CD4-positive, alpha-beta T cell treated with Interleukin-17A for 4 hours (primary cell): ENCODE data around the gene PRIMPOL.
"Not testable (repeated sequence)": the region's sequence is repeated elsewhere in the genome, so short reads cannot be mapped to it uniquely, and the experiment has no call there.

ENCODE experiments used
- DNase-seq: peaks from one replicate; pipeline ENCODE4 v3.0.0-alpha.2; 2020; ENCODE audit warnings: mixed read lengths

Gene PRIMPOL

DNA sequence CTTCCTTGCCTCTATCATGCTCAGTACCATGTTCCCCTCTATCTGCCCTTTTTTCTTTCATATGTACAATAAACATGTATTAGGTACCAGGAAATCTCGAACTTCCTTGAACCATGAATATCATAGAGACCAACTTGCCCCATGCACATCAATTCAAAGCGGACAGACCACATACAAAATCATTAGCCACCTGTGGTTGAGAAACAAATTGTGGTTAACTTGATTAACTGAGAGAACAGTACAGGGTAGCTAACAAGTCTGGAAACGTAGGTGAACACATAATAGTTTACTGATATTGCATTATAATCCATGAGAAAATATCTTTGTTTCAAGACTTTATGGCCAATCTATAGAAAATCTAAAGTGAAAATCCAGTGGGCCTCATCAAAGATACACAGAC, 8.5 kb upstream of the PRIMPOL start:
- DNase-seq, result no peak

DNA sequence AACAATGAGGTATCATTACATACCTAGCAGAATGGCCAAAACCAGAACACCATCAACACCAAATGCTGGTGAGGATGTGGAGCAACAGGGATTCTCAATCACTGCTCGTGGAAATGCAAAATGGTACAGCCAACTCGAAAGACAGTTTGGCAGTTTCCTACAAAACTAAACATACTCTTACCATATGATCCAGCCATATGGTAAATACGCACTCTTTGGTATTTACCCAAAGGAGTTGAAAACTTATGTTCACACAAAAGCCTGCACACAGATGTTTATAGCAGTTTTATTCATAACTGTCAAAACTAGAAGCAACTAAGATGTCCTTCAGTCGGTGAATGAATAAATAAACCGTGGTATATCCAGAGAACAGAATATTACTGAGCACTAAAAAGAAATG, 8.1 kb upstream of the PRIMPOL start:
- no peak for DNase-seq

DNA sequence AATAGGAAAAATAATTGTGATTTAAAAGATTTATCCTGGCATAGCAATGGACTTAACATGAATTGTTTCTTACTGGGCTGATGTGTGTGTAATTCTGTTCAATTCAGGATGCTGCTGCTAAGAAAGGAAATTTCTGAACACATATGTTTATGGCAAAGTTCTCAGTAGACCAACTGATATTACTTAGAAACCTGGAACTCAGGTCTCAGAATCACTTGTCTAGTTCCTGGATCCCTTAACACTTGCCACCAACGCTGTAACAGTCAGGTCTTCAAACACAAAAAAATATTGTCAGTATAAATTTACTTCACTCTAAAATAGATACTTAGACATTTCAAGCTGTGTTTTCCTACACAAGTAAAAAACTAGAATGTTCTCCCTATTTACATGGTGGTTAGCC, 5.8 kb upstream of the PRIMPOL start:
- DNase-seq, result no peak

GRCh38 chr4:184644553-184645307, 4.8 kb upstream of the PRIMPOL start:
- no peak for DNase-seq

GRCh38 chr4:184645904-184646610, 3.5 kb upstream of the PRIMPOL start:
- no peak for DNase-seq

- no peak for DNase-seq
Measured at GRCh38 chr4:184647266-184648053, 2.1 kb upstream of the PRIMPOL start.

DNA sequence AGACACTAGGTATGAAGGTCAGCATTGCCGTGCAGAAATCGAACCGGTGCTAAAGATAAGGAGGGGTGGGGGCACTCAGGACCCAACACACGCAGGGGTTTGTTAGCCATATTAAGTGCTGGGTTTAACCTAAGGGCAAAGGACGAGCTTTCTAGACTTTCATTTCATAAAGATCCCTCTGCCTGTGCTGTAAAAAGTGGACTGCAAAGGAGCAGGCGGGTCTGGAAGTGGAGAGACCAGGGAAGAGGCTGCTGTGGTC, 1.6 kb upstream of the PRIMPOL start:
- DNase-seq, result no peak

GRCh38 chr4:184648313-184649025, 1.1 kb upstream of the PRIMPOL start:
- peak; percentile 62 for DNase-seq

- DNase-seq, result no peak
Measured at GRCh38 chr4:184649971-184650855, 675 bp downstream of the PRIMPOL start.

DNA sequence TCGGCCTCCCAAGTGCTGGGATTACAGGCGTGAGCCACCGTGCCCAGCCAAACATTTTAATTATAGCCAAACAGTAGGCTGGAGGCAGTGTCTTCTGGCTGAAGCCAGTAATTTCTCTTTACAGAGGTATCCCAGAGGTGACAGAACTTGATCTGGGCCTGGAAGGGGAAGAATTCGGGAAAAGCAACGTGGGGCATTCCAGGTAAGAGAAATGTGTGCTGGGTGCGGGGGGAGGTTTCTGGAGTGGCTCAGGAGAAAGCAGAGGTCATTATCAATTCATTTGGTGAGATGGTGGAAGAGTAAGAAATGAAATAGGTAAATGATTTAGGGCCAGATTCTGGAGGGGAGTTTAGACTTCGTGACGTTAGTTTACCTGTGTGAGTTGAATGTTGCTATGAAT, 2.4 kb downstream of the PRIMPOL start:
- DNase-seq, result no peak

DNA sequence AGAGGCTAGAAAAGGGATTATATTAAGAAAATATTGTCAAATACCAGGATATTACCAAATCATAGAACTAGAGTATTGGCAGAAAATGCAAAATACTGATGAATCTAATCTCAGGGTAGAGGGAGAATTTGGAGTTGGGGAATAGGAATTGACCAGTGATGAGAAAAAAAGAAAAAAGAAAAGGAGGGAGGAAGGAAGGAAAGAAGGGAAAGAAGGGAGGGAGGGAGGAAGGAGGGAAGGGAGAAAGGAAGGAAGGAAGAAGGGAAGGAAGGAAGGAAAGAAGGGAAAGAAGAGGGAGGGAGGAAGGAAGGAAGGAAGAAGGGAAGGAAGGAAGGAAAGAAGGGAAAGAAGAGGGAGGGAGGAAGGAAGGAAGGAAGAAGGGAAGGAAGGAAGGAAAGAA, 3.1 kb downstream of the PRIMPOL start:
- not testable (repeated sequence) for DNase-seq

GRCh38 chr4:184653650-184654049, 4.1 kb downstream of the PRIMPOL start:
- no peak for DNase-seq

- DNase-seq, result no peak
Measured at GRCh38 chr4:184655889-184656869, 6.6 kb downstream of the PRIMPOL start.

GRCh38 chr4:184657144-184657543, 7.6 kb downstream of the PRIMPOL start:
- no peak for DNase-seq

DNA sequence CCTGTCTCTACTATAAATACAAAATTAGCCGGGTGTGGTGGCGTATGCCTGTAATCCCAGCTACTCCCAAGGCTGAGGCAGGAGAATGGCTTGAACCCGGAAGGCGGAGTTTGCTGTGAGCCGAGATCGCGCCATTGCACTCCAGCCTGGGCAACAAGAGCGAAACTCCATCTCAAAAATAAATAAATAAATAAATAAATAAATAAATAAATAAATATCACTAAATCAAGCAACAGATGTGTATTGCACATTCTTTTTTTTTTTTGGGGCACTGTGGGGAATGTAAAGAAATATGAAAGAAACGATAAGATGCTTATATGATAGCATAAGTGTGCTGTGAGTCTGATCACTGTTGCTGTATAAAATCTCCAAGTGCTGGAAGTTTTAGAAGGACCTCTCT, 8.3 kb downstream of the PRIMPOL start:
- DNase-seq, result not testable (repeated sequence)

DNA sequence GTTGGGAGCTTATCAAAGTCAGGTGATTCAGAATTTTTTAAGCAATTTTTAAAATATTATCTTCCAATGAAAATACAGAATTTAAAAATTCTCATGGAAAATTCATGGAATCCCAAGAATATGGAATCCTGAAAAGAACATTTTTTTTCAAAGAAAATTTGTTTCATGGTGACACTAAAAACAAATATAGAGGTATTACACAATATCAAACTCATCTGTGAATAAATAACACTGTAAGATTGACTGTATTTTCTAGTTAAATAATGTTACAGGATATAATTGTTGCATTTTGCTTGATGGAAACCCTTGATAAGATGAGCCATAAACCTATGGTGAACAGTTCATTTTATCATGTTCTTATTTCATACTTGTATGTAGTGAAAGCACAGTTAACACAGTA, 11.4 kb downstream of the PRIMPOL start:
- DNase-seq, result no peak

- no peak for DNase-seq
Measured at GRCh38 chr4:184662236-184662635, 12.7 kb downstream of the PRIMPOL start.

GRCh38 chr4:184664445-184665210, 15.1 kb downstream of the PRIMPOL start:
- no peak for DNase-seq

GRCh38 chr4:184666670-184667069, 17.1 kb downstream of the PRIMPOL start:
- DNase-seq, result no peak

GRCh38 chr4:184668096-184668495, 18.6 kb downstream of the PRIMPOL start:
- DNase-seq, result no peak
